ENCODE results near the gene RPS16.

The RPS16 gene

DNA sequence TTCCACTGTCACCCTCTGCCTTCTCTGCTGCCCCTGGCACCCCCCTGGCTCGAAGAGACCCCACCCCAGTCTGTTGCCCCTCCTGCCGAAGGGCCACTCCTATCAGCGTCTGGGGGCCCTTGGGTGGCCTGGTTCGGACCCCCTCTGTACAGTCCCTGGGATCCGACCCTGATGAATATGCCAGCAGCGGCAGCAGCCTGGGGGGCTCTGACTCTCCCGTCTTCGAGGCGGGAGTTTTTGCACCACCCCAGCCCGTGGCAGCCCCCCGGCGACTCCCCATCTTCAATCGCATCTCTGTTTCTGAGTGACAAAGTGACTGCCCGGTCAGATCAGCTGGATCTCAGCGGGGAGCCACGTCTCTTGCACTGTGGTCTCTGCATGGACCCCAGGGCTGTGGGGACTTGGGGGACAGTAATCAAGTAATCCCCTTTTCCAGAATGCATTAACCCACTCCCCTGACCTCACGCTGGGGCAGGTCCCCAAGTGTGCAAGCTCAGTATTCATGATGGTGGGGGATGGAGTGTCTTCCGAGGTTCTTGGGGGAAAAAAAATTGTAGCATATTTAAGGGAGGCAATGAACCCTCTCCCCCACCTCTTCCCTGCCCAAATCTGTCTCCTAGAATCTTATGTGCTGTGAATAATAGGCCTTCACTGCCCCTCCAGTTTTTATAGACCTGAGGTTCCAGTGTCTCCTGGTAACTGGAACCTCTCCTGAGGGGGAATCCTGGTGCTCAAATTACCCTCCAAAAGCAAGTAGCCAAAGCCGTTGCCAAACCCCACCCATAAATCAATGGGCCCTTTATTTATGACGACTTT lies 27.1 kb downstream of the RPS16 start:
- TF ChIP-seq GATA2 (IDR thresholded peaks at IDR 0.05; ENCODE audit: low read depth, low read length) (no peak), GATA3 (IDR thresholded peaks at IDR 0.05; ENCODE audit: low read depth, low read length) (no peak)

DNA sequence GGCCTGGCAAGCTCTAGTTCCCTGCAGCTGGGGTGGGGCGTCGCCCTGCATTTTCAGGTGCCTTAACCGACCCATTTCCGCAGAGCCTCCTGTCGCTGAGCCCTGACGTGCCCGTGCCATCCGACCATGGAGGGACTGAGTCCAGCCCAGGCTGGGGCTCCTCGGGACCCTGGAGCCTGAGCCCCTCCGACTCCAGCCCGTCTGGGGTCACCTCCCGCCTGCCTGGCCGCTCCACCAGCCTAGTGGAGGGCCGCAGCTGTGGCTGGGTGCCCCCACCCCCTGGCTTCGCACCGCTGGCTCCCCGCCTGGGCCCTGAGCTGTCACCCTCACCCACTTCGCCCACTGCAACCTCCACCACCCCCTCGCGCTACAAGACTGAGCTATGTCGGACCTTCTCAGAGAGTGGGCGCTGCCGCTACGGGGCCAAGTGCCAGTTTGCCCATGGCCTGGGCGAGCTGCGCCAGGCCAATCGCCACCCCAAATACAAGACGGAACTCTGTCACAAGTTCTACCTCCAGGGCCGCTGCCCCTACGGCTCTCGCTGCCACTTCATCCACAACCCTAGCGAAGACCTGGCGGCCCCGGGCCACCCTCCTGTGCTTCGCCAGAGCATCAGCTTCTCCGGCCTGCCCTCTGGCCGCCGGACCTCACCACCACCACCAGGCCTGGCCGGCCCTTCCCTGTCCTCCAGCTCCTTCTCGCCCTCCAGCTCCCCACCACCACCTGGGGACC lies 27.9 kb downstream of the RPS16 start:
- no peak for TF ChIP-seq GATA3 (IDR thresholded peaks at IDR 0.05; ENCODE audit: low read depth, low read length)
- no peak for TF ChIP-seq GATA2 (IDR thresholded peaks at IDR 0.05; ENCODE audit: low read depth, low read length)

DNA sequence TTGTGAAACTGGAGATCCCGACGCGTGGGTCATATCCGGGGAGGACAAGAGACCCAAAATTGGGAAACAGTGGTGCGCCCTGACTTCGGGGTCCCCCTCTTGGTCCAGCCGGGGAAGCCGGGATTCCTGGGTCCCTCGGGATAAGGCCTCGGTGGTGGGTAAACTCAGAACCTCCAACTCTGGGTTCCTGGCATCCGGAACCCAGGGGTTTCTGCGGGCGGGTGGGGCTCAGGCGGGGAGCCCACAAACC lies 28.4 kb downstream of the RPS16 start:
- TF ChIP-seq GATA3 (IDR thresholded peaks at IDR 0.05; ENCODE audit: low read depth, low read length) (no peak), GATA2 (IDR thresholded peaks at IDR 0.05; ENCODE audit: low read depth, low read length) (no peak)

DNA sequence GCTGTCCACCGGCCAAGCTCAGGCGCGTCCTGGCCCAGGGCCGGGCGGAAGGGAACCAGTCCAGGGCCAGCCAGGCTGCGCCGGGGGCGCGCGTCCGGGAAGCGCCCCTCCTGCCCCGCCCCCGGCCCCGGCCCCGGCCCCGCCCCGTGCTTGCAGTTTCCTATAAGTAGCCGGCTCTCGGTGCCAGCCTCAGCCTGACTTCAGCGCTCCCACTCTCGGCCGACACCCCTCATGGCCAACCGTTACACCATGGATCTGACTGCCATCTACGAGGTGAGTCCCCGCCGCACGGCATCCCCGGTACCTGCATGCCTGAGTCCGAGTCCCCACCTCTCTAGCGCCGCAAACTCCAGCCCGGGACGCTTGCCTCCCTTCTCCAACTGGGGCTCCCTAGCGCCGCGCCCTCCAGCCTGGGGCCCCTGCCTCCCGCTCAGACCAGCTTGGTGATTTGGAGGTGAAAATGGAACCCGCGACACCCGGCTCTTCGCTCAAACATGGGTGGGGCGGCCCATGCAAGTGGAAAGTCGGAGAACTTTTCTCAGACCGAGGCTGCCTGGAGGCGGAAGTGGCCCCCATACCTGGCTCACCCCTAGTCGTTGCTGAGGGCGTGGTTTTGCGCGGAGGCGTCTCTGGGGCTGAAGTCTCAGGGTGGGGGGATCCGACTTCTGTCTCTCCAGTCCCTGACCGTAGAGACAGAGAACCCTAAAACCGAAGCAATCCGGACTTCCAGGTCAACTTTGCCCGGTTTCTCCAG lies 28.9 kb downstream of the RPS16 start, which contains the start of gene ZFP36:
Gene ZFP36 (plus strand): TSS at position 192 of the 754 bp plus-strand sequence. CDS start 58 bp downstream, at position 250.
- no peak for TF ChIP-seq GATA3 (IDR thresholded peaks at IDR 0.05; ENCODE audit: low read depth, low read length)

DNA sequence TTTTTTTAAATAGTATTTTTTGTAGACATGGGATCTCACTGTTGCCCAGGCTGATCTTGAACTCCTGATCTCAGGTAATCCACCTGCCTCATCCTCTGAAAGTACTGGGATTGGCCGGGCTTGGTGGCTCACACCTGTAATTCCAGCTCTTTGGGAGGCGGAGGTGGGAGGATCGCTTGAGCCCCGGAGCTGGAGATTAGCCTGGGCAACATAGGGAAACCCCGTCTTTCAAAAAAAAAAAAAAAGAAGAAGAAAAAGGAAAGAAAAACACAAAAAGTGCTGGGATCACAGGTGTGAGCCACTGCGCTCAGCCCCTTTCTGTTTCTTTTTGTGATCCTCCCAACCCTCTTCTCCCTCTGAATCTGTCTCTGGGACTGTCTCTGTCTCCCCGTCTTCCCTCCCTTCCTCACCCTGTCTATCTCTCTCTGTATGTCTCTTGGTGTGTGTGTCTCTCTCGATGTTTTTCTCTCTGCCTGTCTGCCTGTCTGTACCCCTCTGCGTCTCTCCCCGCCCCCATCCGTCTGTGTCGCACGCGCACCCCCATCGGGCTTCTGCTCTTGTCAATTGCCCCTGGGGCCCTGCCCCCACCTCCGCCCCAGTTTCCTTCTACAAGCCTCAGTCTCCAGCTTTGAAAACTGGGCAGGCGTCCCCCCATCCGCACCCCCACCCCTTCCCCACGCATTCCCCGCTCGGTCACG lies 29.6 kb downstream of the RPS16 start:
- no peak for TF ChIP-seq GATA3 (IDR thresholded peaks at IDR 0.05; ENCODE audit: low read depth, low read length)
- TF ChIP-seq GATA2 (IDR thresholded peaks at IDR 0.05; ENCODE audit: low read depth, low read length) = no peak

DNA sequence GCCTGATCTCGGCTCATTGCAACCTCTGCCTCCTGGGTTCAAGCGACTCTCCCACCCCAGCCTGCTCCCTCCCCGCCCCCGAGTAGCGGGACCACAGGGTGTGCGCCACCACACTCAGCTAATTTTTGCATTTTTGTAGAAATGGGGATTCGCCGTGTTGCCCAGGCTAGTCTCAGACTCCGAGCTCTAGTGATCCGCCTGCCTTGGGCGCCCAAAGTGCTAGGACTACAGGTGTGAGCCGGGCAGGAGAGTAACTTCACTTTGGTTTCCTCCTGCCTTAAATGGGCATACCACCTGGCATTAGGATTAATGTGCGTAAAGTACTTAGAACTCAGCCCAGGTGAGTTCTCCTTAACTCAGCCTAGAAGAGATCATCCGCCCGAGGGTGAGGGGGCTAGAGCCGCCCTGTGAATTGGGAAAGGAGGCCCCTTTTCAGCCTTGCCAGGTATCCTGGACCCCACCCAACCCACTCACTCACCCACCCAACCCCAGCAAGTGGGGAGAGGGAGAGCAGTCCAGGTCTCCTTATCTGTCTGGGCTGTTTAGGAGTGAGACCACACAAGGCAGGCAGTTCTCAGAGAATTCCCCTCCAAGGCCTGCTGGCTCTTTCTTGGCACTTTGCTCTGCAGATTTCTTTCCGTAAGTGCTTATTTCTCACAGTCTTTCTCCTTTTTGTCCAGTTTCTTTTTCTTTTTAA lies 30.3 kb downstream of the RPS16 start:
- no peak for TF ChIP-seq GATA2 (IDR thresholded peaks at IDR 0.05; ENCODE audit: low read depth, low read length)
- TF ChIP-seq GATA3 (IDR thresholded peaks at IDR 0.05; ENCODE audit: low read depth, low read length) = no peak

DNA sequence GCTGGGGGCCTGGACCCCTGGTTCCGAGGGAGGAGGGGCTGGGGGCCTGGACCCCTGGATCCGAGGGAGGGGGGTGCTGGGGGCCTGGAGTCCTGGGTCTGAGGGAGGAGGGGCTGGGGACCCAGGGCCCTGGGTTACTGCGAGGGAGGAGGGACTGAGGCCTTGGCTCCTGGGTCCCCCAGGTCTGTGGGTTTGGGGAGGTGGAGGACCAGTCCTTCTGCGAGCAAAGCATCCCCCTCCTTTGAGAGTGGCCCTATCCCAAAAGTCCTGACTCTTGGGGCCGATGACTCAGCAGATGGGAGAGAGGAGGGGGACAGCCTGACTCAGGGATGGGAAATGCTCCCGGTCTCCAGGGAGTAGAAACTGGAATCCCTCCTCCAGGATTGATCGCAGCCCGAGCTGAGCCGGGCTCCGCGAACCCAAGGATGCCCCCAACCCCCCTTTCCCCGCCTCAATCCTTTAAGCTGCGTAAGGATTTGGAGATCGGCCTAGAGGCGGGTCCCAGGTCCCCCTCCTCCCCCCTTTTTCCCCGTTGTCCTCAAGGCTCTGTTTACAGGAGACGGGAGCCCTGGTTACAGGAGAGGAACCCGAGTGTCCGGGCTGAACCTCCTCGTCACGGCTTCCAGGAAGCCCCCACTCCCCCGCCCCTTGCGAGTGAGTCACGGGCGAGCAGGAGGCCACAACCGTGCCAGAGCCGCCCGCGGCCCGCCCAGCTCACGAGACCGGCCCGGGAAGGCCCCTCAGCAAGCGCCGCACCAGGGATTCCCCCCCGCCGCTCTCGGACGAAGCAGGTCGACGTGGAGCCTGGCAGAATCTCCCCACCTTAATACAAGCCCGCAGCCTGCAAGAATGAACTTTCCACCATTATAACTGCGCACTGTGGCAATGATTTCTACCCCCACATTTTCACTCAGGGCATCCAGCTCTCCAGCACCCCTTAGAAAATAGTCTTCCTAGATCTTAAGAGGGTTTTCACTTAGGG lies 32.1 kb downstream of the RPS16 start:
- TF ChIP-seq GATA2 (IDR thresholded peaks at IDR 0.05; ENCODE audit: low read depth, low read length) (no peak), GATA3 (IDR thresholded peaks at IDR 0.05; ENCODE audit: low read depth, low read length) (no peak)

DNA sequence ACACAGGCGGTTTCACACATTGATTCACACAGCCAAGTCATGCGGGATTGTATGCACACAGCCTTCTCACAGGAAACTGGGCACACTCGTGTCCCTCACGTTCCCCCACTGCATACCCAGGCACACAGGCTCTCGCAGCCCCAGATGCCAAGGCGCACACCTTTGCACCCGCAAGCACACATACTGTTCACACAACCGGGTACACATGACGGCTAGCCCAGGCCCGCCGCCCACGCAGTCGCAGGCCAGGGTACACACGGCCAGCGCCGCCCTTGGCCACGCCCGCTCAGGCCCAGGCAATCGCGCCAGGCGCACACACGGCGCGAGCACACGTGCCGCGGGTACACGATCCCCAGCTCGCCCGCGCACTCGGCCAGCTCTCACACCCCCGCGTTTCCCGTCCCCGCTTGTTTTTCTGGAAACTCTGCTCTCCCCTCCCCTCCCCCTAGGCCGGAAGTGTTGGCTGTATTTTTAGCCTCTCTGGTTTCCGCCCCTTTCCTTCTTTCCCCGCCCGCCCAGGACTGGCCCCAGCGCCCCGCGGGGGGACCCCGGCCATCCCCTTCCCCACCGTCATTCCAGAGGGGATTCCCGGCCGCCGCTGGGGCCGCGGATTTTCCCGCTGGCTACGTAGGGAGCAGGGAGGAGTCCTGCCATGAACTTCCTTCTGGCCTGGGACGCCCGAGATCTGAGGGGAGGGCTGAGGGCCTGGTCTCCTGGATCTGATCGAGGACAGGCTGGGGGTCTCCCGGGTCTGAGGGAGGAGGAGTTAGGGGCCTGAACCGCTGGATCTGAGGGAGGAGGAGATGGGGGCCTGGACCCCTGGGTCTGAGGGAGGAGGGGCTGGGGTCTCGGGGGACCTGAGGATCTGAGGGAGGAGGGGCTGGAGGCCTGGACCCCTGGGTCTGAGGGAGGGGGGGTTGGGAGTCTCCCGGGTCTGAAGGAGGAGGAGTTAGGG lies 33.1 kb downstream of the RPS16 start:
- TF ChIP-seq GATA2 (IDR thresholded peaks at IDR 0.05; ENCODE audit: low read depth, low read length) (no peak), GATA3 (IDR thresholded peaks at IDR 0.05; ENCODE audit: low read depth, low read length) (no peak)

DNA sequence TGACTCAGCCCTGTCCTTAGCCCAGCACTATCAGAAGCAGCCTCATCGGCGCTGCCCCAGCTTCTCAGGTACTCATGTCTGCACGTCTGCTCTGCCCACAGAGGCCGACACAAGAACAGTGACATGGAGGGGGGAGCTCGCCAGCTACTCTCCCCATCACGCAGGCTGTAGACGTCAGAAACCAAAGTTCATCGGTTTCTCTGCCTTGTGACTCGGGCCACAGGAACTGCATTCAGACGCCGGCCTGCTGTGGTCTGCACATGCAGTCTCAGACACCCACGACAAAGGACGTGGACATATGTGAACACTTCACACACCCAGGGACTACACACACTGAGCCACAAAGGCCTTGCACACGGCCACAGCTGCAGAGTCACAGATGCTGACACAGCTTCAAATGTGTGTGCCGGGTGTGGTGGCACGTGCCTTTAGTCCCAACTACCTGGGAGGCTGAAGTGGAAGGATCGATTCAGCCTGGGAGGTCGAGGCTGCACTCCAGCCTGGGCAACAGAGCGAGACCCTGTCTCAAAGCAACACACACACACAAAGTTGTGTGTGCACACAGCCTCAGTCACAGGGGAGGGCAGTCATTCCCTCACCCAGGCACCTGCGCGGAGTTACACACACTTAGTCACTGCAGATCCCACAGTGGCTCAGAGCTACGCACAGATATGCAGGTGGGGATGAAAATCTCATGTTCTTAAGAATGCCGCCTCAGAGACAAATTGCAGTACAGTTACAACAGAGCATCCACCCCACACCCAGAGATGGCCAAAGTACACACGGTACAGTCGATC lies 34.0 kb downstream of the RPS16 start:
- no peak for TF ChIP-seq GATA2 (IDR thresholded peaks at IDR 0.05; ENCODE audit: low read depth, low read length)
- TF ChIP-seq GATA3 (IDR thresholded peaks at IDR 0.05; ENCODE audit: low read depth, low read length) = no peak

DNA sequence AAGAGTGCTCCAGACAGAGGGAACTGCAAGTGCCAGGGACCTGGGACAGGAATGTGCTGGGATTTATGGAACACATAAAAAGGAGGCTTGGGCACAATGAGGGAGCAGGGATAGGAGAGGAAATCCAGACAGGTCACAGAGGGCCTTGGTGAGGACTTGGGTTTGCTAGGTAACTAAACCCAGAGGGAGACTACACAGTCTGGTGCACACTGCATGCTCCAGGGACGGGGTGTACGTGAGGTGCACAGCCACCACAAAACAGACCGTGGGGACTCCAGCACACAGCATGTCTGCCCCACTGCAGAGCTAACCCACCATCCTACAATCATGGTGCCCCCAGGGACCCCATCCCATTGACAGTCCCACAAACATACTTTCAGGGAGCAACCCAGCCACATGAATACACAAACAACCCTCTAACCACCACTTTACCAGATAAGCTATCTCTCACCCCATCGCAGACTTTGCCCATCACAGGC lies 34.6 kb downstream of the RPS16 start:
- TF ChIP-seq GATA3 (IDR thresholded peaks at IDR 0.05; ENCODE audit: low read depth, low read length) (no peak), GATA2 (IDR thresholded peaks at IDR 0.05; ENCODE audit: low read depth, low read length) (no peak)

DNA sequence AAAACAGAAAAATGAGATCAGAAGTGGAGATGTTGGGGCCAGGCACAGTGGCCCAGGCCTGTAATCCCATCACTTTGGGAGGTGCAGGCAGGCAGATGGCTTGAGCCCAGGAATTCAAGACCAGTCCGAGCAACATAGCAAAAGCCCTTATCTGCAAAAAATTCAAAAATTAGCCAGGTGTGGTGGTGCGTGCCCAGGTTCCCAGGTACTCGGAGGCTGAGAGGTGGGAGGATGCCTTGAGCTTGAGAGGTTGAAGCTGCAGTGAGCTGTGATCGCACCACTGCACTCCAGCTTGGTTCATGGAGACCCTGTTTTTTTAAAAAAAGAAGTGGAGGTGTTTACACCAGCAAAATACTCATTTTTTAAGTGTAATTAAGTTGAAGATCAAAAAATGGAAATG lies 35.7 kb downstream of the RPS16 start:
- TF ChIP-seq GATA2 (IDR thresholded peaks at IDR 0.05; ENCODE audit: low read depth, low read length) (no peak), GATA3 (IDR thresholded peaks at IDR 0.05; ENCODE audit: low read depth, low read length) (no peak)

Measured in SH-SY5Y (cell line).